Dedifferentiated amniotic fluid mesenchymal stem cell (primary cell): ENCODE measurements around the gene PLBD2.

Source experiments
- DNase-seq: peaks from one replicate; pipeline ENCODE4 v3.0.0-alpha.2; 2016; ENCODE audit errors: extremely low spot score

PLBD2 gene

GRCh38 chr12:113396200-113396599 lies 37.8 kb downstream of the PLBD2 start:
- no peak for DNase-seq

DNA sequence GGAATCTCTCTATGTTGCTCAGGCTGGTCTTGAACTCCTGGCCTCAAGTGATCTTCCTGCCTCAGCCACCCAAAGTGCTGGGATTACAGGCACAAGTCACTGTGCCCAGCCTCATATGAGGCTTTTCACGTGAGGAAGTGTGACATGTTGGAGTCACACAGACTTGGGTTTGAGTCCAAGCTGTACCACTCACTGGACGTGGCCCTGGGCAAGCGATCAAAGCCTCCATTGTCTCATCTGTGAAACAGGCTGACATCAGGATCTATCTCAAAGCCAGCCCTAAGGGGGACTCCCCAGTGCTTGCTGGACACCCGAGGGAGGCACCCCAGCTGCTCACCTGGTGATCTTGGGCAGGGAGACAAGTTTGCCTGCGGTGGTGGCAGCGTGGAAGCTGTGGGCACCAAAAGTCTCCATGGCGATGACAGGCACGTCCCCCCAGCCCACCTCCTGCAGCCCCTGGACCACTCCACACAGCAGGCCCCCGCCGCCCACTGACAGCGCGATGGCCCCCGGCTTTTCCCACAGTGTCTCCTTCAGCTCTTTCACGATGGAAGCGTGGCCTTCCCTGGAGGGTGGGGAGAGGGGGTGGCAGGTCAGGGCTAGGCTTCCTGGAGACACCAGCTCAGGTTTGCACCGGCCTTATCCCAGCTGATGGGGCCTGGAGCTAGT lies 38.6 kb downstream of the PLBD2 start:
- DNase-seq, result no peak

DNA sequence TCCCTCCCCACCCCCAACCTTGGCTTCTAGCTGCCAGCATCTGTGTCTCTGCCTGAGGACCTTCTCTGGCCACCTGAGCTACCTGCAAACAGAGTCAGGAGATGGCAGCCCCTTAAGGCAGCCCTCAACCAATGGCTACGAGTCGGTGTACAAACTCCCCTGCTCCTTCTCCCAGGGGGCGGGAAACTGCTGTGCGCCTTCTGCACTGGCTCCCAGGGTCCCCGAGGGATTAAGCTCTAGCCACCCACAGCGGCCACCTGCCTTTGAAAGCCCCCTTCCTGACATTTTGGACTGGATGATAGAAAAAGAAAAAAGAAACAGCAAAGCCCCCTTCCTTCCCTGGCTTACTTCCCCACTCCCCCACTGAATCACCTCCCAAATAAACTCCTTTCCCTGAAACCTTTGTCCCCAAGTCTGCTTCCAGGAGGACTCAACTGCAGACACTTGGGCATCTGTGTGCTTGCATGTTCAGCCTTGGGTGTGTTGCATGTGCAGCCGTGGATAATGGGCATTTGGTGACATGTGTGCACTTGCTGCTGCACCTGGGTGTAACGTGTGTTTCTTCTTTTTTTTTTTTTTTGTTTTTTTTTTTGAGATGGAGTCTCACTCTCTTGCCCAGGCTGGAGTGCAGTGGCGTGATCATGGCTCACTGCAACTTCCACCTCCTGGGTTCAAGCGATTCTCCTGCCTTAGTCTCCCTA lies 39.3 kb downstream of the PLBD2 start:
- DNase-seq, result no peak

GRCh38 chr12:113398346-113399290 lies 40.2 kb downstream of the PLBD2 start:
- no peak for DNase-seq

DNA sequence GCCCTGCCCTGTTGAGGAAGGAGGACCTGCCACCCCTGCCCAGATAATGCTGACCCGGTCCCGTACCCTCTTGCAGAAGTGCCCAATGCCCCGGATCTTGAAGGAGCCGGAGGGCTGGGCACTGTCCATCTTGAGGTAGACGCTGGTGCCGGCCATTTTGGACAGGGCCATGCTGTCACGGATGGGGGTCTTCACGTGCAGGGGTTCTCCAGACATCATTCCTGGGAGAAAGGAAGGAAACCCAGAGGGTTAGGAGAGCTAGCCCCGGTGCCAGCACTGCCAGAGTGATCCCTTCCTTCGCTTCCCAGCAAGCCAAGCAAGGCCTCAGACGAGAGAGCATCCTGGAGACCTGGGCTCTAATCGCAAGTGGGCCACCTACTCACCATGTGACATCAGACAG lies 41.1 kb downstream of the PLBD2 start:
- no peak for DNase-seq

DNA sequence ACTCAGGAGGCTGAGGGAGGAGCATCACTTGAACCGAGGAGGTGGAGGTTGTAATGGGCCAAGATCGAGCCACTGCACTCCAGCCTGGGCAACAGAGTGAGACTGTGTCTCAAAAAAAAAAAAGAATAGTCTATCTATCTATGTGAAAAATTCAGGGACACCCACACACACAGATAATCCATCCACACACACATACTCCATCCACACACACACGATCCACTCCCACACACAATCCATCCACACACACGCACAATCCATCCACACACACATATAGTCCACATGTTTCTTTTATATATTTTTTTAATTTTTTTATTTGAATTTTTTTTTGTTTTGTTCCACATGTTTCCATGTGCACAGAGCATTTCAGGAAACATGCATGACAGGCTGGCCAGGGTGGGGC lies 42.0 kb downstream of the PLBD2 start:
- DNase-seq, result no peak

- no peak for DNase-seq
Measured at GRCh38 chr12:113401066-113402000, 42.9 kb downstream of the PLBD2 start.

DNA sequence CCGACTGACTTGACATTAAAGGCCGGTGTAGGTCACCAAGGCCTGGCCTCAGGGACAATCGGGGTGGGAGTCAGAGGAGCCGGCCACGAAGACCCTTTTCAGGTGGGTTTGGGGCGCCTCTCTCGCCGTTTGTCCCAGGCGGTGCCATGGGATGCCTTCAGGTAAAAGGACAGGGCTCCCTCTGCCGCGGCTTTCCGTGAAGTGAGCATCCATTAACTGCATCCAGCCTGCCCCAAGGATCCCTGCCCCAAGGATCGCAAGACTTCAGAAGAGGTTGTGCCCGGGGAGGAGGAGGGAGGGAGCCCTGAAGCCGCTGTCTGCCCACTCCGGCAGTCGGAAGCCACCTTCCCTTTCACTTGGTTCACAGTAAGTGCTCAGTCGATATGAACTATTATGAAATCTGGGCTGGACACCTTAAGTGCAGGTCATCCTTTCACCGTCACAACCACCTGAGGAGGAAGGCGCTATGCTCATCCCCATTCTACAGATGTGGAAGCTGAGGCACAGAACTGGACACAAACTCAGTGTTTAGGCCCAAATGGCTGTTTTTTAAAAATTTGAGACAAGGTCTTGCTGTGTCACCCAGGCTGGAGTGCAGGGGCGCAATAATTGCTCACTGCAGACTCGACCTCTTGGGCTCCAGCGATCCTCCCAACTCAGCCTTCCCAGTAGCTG lies 44.3 kb downstream of the PLBD2 start:
- no peak for DNase-seq

GRCh38 chr12:113403435-113404415 lies 45.3 kb downstream of the PLBD2 start, which contains the start of gene SDS:
Gene SDS (minus strand): TSS chr12:113403887. CDS start chr12:113399708, 4,179 bp downstream.
- DNase-seq, result no peak

DNA sequence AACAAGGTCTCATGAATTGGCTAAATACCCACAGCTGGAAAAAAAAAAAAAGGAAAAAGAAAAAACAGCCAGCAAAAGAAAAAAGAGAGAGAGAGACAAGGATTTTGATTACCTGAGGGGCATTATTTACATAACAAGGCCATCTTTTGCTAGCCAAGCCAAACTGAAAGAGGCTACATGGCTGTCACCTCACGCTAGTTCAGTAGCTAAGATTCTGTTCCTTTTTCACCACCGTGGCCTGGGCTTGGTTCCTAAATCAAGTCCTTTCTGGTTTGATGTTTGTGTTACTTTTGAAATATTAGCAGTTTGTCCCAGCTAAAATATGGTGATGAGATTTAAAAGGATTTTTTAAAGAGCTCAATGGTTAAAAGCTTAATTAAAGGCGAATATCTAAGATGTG lies 47.3 kb downstream of the PLBD2 start:
- no peak for DNase-seq

- peak; percentile 52 for DNase-seq
Measured at GRCh38 chr12:113407931-113408600, 49.7 kb downstream of the PLBD2 start.

DNA sequence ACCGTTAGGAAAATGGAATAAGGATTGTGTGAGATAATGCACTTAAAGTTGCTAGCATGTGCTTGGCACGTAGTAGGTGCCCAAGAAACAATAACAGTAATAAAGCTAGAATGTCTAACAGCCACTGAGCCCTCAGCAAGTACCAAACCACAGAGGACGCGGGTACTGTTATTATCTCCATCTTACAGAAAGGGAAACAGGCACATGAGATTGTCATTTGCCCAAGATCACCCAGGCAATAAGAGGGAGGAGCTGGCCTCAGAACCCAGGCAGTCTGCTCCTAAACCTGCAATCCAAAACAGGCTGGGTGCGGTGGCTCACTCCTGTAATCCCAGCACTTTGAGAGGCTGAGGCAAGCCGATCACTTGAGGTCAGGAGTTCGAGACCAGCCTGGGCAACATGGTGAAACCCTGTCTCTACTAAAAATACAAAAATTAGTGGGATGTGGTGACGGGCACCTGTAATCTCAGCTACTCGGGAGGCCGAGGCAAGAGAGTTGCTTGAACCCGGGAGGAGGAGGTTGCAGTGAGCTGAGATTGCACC lies 50.4 kb downstream of the PLBD2 start:
- no peak for DNase-seq

DNA sequence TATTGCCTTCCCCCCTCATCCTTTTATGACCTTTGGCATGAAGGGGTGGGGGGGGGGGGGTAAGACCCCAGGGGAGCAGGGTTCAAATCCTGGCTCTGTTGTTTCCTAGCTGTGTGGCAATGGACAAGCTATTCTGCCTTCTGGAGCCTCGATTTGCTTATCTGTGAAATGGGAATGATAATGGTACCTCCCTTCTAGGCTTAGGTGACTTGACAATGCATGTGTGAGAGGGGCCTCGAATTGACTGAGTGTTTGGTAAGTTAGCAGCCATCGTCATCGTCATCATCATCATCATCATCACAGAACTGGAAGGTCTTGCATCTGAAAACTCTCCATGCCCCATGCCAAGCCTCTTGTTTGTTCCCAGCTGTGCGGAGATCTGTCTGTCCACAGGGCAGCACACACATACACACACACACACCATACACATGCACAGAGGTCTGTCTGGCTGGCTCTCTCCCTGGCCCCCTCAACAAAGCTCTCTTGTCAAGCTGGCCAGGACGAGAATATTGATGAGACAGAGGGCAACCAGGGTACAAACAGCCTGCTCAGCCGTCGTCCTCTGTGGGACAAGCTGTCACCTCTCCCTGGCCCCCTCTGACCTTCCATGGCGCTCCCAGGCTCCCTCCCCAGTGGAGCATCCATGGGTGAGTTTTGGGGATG lies 51.2 kb downstream of the PLBD2 start:
- DNase-seq, result no peak

DNA sequence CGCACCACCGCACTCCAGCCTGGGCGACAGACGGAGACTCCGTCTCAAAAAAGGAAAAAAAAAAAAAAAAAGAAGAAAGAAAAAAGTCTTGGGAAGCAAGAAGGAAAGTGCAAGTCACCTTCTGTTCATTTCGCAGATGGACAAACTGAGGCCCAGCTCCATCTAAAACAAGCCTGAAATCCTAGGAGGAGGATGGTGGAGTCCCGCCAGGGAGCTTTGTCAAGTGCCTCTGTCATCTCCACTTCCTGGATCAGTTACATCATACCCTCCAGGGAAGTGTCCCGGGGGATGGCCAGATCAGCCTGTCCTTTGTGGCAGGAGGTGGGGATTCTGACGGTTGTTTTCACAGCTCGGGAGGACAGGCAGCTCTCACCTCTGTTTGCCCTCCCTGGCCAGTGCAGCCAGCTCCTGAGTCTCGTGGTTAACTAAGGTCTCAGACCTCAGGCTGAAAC lies 55.1 kb downstream of the PLBD2 start:
- DNase-seq, result no peak

- DNase-seq, result no peak
Measured at GRCh38 chr12:113414519-113415038, 56.2 kb downstream of the PLBD2 start.

- DNase-seq, result no peak
Measured at GRCh38 chr12:113416091-113416754, 57.8 kb downstream of the PLBD2 start.

GRCh38 chr12:113418213-113418879 lies 60.0 kb downstream of the PLBD2 start:
- no peak for DNase-seq
